Smooth muscle cell (in vitro differentiated cells): ENCODE data around the gene IL1R2. TPM values are rescaled to one million over a fixed set of nuclear protein-coding genes. Genes with fewer than 3 reads are reported as not detected.

ENCODE experiments used
- DNase-seq: peaks from one replicate; lab custom pipeline; 2025; ENCODE audit not compliant: unreplicated experiment; lab: John Stamatoyannopoulos, UW
- H2AFZ ChIP-seq: fragments of 200-600 bp; sonication (generic); 2 replicates; pipeline ENCODE4 v1.6.0; 2016; ENCODE audit warnings: antibody characterized with exemption, low read depth, mild to moderate bottlenecking
- H3F3A ChIP-seq: fragments of 200-600 bp; sonication (generic); 2 replicates; pipeline ENCODE4 v1.6.0; 2017; ENCODE audit warnings: antibody characterized with exemption, low read depth
- H3K27ac ChIP-seq: fragments of 200-600 bp; sonication (generic); 2 replicates; pipeline ENCODE4 v1.5.1; 2016; ENCODE audit warnings: low read depth, mild to moderate bottlenecking
- H3K27me3 ChIP-seq: fragments of 200-600 bp; sonication (generic); 2 replicates; pipeline ENCODE4 v1.6.1; 2016; ENCODE audit warnings: low read depth, mild to moderate bottlenecking
- H3K36me3 ChIP-seq: fragments of 200-600 bp; sonication (generic); 2 replicates; pipeline ENCODE4 v1.5.1; 2016; ENCODE audit warnings: low read depth
- H3K4me1 ChIP-seq: fragments of 200-600 bp; sonication (generic); 2 replicates; pipeline ENCODE4 v1.5.1; 2016; ENCODE audit warnings: low read depth
- H3K4me2 ChIP-seq: fragments of 200-600 bp; sonication (generic); 2 replicates; pipeline ENCODE4 v1.6.0; 2016; ENCODE audit warnings: mild to moderate bottlenecking
- H3K4me3 ChIP-seq: fragments of 200-600 bp; sonication (generic); 2 replicates; pipeline ENCODE4 v1.5.1; 2016; ENCODE audit warnings: mild to moderate bottlenecking
- H3K79me2 ChIP-seq: fragments of 200-600 bp; sonication (generic); 2 replicates; pipeline ENCODE4 v1.6.0; 2016; ENCODE audit warnings: low read depth, mild to moderate bottlenecking
- H3K9ac ChIP-seq: fragments of 200-600 bp; sonication (generic); 2 replicates; pipeline ENCODE4 v1.6.0; 2016; ENCODE audit warnings: low read depth
- H3K9me3 ChIP-seq: fragments of 200-600 bp; sonication (generic); replicated peaks from 2 replicates; pipeline ENCODE4 v1.5.1; 2016; ENCODE audit warnings: low read depth
- H4K20me1 ChIP-seq: fragments of 200-600 bp; sonication (generic); 2 replicates; pipeline ENCODE4 v1.6.0; 2016; ENCODE audit warnings: low read depth
- WGBS: methylation state at CpG from one replicate; pipeline ENCODE4 v1.1.7; 2016; ENCODE audit warnings: low lambda C conversion rate; 5-methylcytosine and 5-hydroxymethylcytosine counted together
- polyA plus RNA-seq: library from polyadenylated mRNA; unstranded; fragments of >200 nt; fragmentation: Nextera tagmentation; extraction: Ambion mirVana; gene quantifications from 2 replicates; pipeline ENCODE4 v1.2.1, GENCODE V29; 2016
- total RNA-seq: library from RNA; depleted of rRNA; stranded (reverse); fragments of >200 nt; gene quantifications from 2 replicates; pipeline ENCODE4 v1.2.3, GENCODE V29; 2014
- TF ChIP-seq, protein P1 (sequence below): fragments of 200-600 bp; sonication (generic); IDR thresholded peaks from 2 replicates; pipeline ENCODE4 v1.5.1; 2017; ENCODE audit warnings: borderline replicate concordance, mild to moderate bottlenecking, antibody characterized with exemption; ENCODE audit not compliant: insufficient read depth, poor library complexity, severe bottlenecking

Gene IL1R2
- total and polyA plus RNA-seq, 2 experiments from 2014 or later: 0.42 to 4.2 TPM

- TF ChIP-seq, protein P1, sequence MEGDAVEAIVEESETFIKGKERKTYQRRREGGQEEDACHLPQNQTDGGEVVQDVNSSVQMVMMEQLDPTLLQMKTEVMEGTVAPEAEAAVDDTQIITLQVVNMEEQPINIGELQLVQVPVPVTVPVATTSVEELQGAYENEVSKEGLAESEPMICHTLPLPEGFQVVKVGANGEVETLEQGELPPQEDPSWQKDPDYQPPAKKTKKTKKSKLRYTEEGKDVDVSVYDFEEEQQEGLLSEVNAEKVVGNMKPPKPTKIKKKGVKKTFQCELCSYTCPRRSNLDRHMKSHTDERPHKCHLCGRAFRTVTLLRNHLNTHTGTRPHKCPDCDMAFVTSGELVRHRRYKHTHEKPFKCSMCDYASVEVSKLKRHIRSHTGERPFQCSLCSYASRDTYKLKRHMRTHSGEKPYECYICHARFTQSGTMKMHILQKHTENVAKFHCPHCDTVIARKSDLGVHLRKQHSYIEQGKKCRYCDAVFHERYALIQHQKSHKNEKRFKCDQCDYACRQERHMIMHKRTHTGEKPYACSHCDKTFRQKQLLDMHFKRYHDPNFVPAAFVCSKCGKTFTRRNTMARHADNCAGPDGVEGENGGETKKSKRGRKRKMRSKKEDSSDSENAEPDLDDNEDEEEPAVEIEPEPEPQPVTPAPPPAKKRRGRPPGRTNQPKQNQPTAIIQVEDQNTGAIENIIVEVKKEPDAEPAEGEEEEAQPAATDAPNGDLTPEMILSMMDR: no peak
- Histone ChIP-seq H3K4me3 (no peak overlapping the region), H2AFZ (no peak overlapping the region), H3K36me3 (no peaks in the 10 kb centered on the region), H3K9ac (no peak overlapping the region), H3K27me3 (no peaks in the 10 kb centered on the region), H3K27ac (no peak overlapping the region), H3F3A (no peaks in the 10 kb centered on the region), H3K9me3 (no peaks in the 10 kb centered on the region), H3K79me2 (no peaks in the 10 kb centered on the region), H3K4me1 (no peaks in the 10 kb centered on the region), H3K4me2 (no peak overlapping the region), H4K20me1 (no peaks in the 10 kb centered on the region)
- 90% methylated on average over 7 of the region's 7 CpGs for WGBS
- DNase-seq: no peak
Observed at GRCh38 chr2:101980368-101980767, 11.4 kb upstream of the IL1R2 start.

DNA sequence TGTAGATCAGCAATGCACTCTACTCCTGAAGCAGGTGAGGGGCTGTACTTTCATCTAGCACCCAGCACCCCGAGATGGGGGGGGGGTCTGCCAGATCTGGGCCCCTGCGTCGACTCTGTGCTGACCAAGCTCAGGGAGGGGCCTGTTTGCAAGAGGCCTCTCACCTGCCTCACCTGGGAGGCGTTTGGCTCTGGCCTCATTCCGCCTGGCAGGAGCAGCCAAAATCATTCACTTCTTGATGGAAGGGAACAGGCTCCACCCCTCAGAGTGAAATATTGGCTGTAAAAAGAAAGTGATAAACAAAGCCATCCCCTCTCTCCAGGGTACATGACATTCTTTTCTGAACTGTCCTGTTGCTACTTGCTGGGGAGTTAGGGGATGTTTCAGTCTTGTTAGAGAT lies 10.7 kb upstream of the IL1R2 start:
- 95% methylated on average over 5 of the region's 5 CpGs for whole genome bisulfite sequencing
- no peak for DNase-seq
- Histone ChIP-seq H3K4me1 (no peaks in the 10 kb centered on the region), H3K4me3 (no peak overlapping the region), H3K36me3 (no peaks in the 10 kb centered on the region), H3K27me3 (no peaks in the 10 kb centered on the region), H4K20me1 (no peaks in the 10 kb centered on the region), H3F3A (no peaks in the 10 kb centered on the region), H3K79me2 (no peaks in the 10 kb centered on the region), H3K4me2 (no peak overlapping the region), H2AFZ (no peak overlapping the region), H3K9me3 (no peaks in the 10 kb centered on the region), H3K9ac (no peak overlapping the region), H3K27ac (no peak overlapping the region)
- TF ChIP-seq, protein P1: no peak

- 95% methylated on average over 4 of the region's 4 CpGs for WGBS
- Histone ChIP-seq H3K4me2 (no peak overlapping the region), H3K9ac (no peak overlapping the region), H3K9me3 (no peaks in the 10 kb centered on the region), H3K79me2 (no peaks in the 10 kb centered on the region), H4K20me1 (no peaks in the 10 kb centered on the region), H3K27ac (no peak overlapping the region), H3K4me3 (no peak overlapping the region), H2AFZ (no peak overlapping the region), H3F3A (no peaks in the 10 kb centered on the region), H3K36me3 (no peaks in the 10 kb centered on the region), H3K27me3 (no peaks in the 10 kb centered on the region), H3K4me1 (no peaks in the 10 kb centered on the region)
- no peak for DNase-seq
- TF ChIP-seq, protein P1: no peak
Observed at GRCh38 chr2:101981504-101981903, 10.3 kb upstream of the IL1R2 start.

DNA sequence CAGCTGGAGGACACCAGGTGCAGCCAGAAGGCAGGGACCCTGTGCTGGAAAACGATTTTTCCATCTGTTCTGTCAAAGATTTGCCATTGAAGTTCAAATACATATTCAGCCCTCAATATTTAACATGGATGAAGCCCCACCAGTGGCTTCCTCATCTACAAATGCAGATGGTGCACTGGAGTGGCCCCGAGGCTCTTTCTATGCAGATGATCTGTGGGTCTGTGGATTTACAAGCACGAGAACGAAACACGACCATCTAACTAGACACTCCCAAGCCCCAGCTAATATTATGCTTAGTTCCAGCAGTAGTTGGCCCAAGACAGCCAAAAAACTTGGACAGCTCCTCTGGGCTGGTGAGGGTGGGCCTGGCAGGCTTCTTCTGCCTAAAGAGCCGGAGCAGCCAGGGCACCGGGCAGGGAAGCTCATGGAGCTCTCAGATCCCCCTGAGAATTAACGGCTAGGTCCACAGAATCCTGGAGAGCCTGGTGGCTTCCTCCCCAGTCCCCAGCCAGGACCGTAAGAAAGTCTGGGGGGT lies 9.2 kb upstream of the IL1R2 start:
- TF ChIP-seq, protein P1: no peak
- H2AFZ ChIP-seq: no peak overlapping the region
- H3F3A ChIP-seq: no peaks in the 10 kb centered on the region
- no peaks in the 10 kb centered on the region for H3K27me3 ChIP-seq
- H3K4me1 ChIP-seq: no peaks in the 10 kb centered on the region
- H3K9ac ChIP-seq: no peak overlapping the region
- H4K20me1 ChIP-seq: no peaks in the 10 kb centered on the region
- no peaks in the 10 kb centered on the region for H3K79me2 ChIP-seq
- DNase-seq: no peak
- no peak overlapping the region for H3K4me2 ChIP-seq
- no peak overlapping the region for H3K4me3 ChIP-seq
- WGBS: 92% methylated on average over 9 of the region's 9 CpGs
- no peaks in the 10 kb centered on the region for H3K36me3 ChIP-seq
- no peaks in the 10 kb centered on the region for H3K9me3 ChIP-seq
- H3K27ac ChIP-seq: no peak overlapping the region
